PC-3 (cell line): ENCODE data around the gene STIL.

ENCODE experiments used
- CTCF ChIP-seq: fragments of 300-600 bp; sonication (generic); conservative IDR thresholded peaks from 2 replicates; pipeline ENCODE4 v1.5.1; 2017; ENCODE audit warnings: antibody characterized with exemption, low read depth, mild to moderate bottlenecking, low read length
- EZH2phosphoT487 ChIP-seq: fragments of 300-600 bp; sonication (generic); IDR thresholded peaks from 2 replicates; pipeline ENCODE4 v1.6.1; 2018; ENCODE audit warnings: mild to moderate bottlenecking, antibody characterized with exemption, low read length, borderline replicate concordance

- TF ChIP-seq CTCF (no peak), EZH2phosphoT487 (no peak)
Observed at GRCh38 chr1:47201179-47201578, 112.8 kb downstream of the STIL start.
